ENCODE results near the gene LPAR1.
"Not testable (repeated sequence)": the region's sequence is repeated elsewhere in the genome, so short reads cannot be mapped to it uniquely, and the experiment has no call there.

The LPAR1 gene

GRCh38 chr9:111038331-111039230, at the start of gene LPAR1:
Gene LPAR1, minus strand, starts transcription at chr9:111038470. Its CDS starts 66,353 bp downstream, at chr9:110972117.
- DNase-seq = no peak

GRCh38 chr9:111078391-111079038, 40.2 kb upstream of the LPAR1 start:
- DNase-seq = no peak

- DNase-seq = no peak
Measured at GRCh38 chr9:111076519-111076918, 38.2 kb upstream of the LPAR1 start.

- no peak for DNase-seq
Measured at GRCh38 chr9:111076042-111076441, 37.8 kb upstream of the LPAR1 start.

GRCh38 chr9:111074395-111074794, 36.1 kb upstream of the LPAR1 start:
- DNase-seq = no peak

GRCh38 chr9:111069183-111069582, 30.9 kb upstream of the LPAR1 start:
- no peak for DNase-seq

- DNase-seq = no peak
Measured at GRCh38 chr9:111068771-111069170, 30.5 kb upstream of the LPAR1 start.

GRCh38 chr9:111068383-111068730, 30.1 kb upstream of the LPAR1 start:
- DNase-seq = no peak

- DNase-seq = no peak
Measured at GRCh38 chr9:111066468-111066867, 28.2 kb upstream of the LPAR1 start.

- DNase-seq = no peak
Measured at GRCh38 chr9:111065414-111065813, 27.1 kb upstream of the LPAR1 start.

- DNase-seq = no peak
Measured at GRCh38 chr9:111064160-111064837, 26.0 kb upstream of the LPAR1 start.

GRCh38 chr9:111063332-111063731, 25.1 kb upstream of the LPAR1 start:
- DNase-seq = no peak

GRCh38 chr9:111058166-111058565, 19.9 kb upstream of the LPAR1 start:
- no peak for DNase-seq

- DNase-seq = no peak
Measured at GRCh38 chr9:111056538-111056937, 18.3 kb upstream of the LPAR1 start.

GRCh38 chr9:111052791-111053190, 14.5 kb upstream of the LPAR1 start:
- no peak for DNase-seq

- DNase-seq = no peak
Measured at GRCh38 chr9:111051400-111051799, 13.1 kb upstream of the LPAR1 start.

GRCh38 chr9:111050819-111051218, 12.5 kb upstream of the LPAR1 start:
- no peak for DNase-seq

GRCh38 chr9:111047287-111047686, 9.0 kb upstream of the LPAR1 start:
- DNase-seq = not testable (repeated sequence)

- no peak for DNase-seq
Measured at GRCh38 chr9:111041902-111042301, 3.6 kb upstream of the LPAR1 start.

GRCh38 chr9:111040494-111040893, 2.2 kb upstream of the LPAR1 start:
- no peak for DNase-seq

GRCh38 chr9:111039231-111039906, 1.1 kb upstream of the LPAR1 start:
- no peak for DNase-seq

GRCh38 chr9:111037708-111038330, 451 bp downstream of the LPAR1 start:
- no peak for DNase-seq

GRCh38 chr9:111037356-111037707, 938 bp downstream of the LPAR1 start:
- DNase-seq = no peak

Data from activated CD4-positive, alpha-beta T cell treated with anti-CD3 and anti-CD28 coated beads, Interleukin-2, amount 50 U/mL, for 16 hours (primary cell).